Measurements from ENCODE around the gene TMEM89. TPM values are rescaled to one million over a fixed set of nuclear protein-coding genes. Genes with fewer than 3 reads are reported as not detected.

TMEM89 gene
- total and polyA plus RNA-seq, 7 donors: not detected

DNA sequence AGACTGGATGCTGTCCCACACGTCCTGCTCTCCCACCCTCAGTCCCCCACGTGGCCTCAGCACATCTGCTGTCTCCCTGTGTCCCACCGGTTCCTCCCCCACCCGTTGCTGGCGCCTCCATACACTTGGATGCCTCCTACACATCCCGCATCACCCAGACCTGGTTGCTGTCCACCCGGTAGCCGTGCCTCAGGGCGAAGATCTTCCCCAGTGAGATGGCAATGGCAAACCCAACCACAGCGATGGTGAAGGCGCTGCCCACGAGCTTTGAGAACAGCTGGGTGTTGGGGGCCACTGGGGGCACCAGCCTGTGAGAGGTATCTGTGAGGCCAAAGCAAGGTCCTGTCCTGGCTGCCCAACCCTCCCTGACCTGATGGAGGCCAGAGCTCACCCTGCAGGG is 9.3 kb upstream of the TMEM89 start:
- intact Hi-C loops (cut with DNase I): no loop called here
- 82 to 88% (median 84%) methylated on average over 12 of the region's 12 CpGs for WGBS, 3 donors
- peak in 1 of 2 donors; percentile 39 for DNase-seq
- TF ChIP-seq, protein P1, sequence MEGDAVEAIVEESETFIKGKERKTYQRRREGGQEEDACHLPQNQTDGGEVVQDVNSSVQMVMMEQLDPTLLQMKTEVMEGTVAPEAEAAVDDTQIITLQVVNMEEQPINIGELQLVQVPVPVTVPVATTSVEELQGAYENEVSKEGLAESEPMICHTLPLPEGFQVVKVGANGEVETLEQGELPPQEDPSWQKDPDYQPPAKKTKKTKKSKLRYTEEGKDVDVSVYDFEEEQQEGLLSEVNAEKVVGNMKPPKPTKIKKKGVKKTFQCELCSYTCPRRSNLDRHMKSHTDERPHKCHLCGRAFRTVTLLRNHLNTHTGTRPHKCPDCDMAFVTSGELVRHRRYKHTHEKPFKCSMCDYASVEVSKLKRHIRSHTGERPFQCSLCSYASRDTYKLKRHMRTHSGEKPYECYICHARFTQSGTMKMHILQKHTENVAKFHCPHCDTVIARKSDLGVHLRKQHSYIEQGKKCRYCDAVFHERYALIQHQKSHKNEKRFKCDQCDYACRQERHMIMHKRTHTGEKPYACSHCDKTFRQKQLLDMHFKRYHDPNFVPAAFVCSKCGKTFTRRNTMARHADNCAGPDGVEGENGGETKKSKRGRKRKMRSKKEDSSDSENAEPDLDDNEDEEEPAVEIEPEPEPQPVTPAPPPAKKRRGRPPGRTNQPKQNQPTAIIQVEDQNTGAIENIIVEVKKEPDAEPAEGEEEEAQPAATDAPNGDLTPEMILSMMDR (IDR thresholded peaks at IDR 0.05): no peak
- Histone ChIP-seq H3K4me1 (peaks cover 8% of the 10 kb centered on the region), H3K27ac (no peak overlapping the region), H3K4me3 (no peak overlapping the region), H3K36me3 (ENCODE audit: insufficient read depth in 1 of 2, low read depth in 1 of 2) (peaks cover 2 to 52% of the 10 kb centered on the region in 2 donors), H3K9me3 (no peaks in the 10 kb centered on the region), H3K27me3 (ENCODE audit: insufficient read depth in 3 of 3, low read length in 2 of 3) (no peaks in the 10 kb centered on the region)
- no peak for ATAC-seq

DNA sequence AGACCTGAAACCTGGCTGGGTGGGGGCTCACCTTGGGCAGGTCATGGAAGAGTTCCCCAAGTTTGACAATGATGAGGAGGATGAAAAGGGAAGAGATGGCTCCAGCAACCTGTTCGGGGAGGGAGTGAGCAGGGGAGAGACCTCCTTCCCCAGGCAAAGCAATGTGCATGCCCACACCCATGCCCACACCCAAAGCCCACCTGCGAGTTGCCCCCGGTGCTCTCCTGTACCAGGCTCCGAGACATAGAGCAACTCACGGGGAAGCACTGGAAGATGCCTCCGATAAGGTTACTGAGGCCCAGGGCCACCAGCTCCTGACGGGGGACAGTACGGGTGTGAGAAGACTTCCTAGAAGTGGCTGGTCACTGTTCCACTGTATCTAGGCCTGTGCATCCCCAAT is 8.8 kb upstream of the TMEM89 start:
- WGBS, 3 donors: 88 to 99% (median 95%) methylated on average over 6 to 8 of the region's 8 CpGs

DNA sequence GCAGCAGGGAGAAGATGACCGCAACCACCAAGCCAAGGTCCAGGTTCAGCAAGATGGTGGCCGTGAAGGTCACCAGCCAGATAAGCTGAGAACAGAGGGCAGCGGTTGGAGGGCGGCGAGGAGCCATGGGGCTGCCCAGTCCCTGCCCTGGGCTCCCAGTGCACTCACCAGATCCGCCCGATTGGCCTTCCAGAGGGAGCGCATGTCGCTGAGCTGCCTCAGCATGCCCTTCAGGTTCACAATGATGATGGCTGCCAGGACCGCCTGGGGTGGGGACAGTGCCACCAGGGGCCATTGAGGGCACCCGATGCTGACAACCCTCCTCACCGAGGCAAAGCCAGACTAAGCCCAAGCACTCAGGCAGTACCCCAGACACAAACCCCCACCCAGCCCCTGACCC is 8.3 kb upstream of the TMEM89 start:
- 94 to 98% (median 96%) methylated on average over 11 to 12 of the region's 12 CpGs for WGBS, 3 donors
- Histone ChIP-seq H3K36me3 (ENCODE audit: insufficient read depth in 1 of 2, low read depth in 1 of 2) (peaks cover 2 to 61% of the 10 kb centered on the region in 2 donors), H3K27me3 (ENCODE audit: insufficient read depth in 3 of 3, low read length in 2 of 3) (no peaks in the 10 kb centered on the region), H3K27ac (no peak overlapping the region), H3K4me3 (no peak overlapping the region), H3K9me3 (no peaks in the 10 kb centered on the region), H3K4me1 (peaks cover 8% of the 10 kb centered on the region)
- no peak for DNase-seq
- no peak for ATAC-seq
- TF ChIP-seq, protein P1 (IDR thresholded peaks at IDR 0.05): no peak
- intact Hi-C loops (cut with DNase I): no loop called here

More for the DNA sequence above, 8.8 kb upstream of the TMEM89 start:
- Histone ChIP-seq H3K27me3 (ENCODE audit: insufficient read depth in 3 of 3, low read length in 2 of 3) (no peaks in the 10 kb centered on the region), H3K27ac (no peak overlapping the region), H3K4me3 (no peak overlapping the region), H3K36me3 (ENCODE audit: insufficient read depth in 1 of 2, low read depth in 1 of 2) (peaks cover 2 to 56% of the 10 kb centered on the region in 2 donors), H3K4me1 (peaks cover 8% of the 10 kb centered on the region), H3K9me3 (no peaks in the 10 kb centered on the region)
- ATAC-seq (no peak), DNase-seq (peak in 1 of 2 donors; percentile 30)
- intact Hi-C loops (cut with DNase I): no loop called here
- TF ChIP-seq, protein P1 (IDR thresholded peaks at IDR 0.05): no peak

DNA sequence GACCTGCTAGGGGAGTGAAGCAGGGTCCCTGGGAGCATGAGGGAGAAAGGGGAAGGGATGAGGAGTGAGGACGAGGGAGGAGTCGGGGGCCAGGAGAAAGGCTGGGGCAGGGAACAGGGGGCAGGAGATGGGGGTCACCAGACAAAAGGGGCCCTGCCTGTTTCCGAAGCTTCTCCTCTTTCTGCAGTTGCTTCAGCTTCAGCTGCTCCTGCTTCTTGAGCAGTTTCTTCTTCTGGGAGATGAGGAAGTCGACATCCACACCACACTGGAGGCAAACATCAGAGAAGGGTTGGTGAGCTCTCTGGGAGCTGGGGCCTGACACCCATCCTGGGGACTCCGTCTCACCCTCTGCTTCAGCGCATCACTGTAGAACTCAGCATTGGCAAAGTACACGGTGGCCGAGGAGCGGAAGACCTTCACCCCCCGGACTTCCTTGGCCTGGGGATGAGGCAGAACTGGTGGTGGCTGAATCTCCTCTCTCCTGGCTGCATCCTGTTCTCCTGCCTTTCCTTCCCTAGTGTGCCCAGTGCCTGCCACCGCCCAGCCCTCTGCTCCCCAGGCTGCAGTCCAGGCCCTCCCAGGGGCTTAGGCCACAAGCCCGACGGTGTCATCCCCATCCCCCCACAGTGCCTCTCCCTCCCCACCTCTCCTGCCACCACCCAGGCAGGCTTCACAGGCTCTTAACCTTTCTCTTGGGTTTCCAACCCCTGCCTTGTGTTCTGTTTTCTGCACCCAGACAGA is 6.9 kb upstream of the TMEM89 start:
- no peaks in the 10 kb centered on the region for H3K4me1 ChIP-seq
- H3K27me3 ChIP-seq (ENCODE audit: insufficient read depth in 3 of 3, low read length in 2 of 3): no peaks in the 10 kb centered on the region
- no peak overlapping the region for H3K4me3 ChIP-seq
- no peaks in the 10 kb centered on the region for H3K9me3 ChIP-seq
- no peak for DNase-seq
- ATAC-seq: no peak
- intact Hi-C loops (cut with DNase I): no loop called here
- WGBS, 3 donors: 78 to 87% (median 80%) methylated on average over 13 of the region's 13 CpGs
- no peak overlapping the region for H3K27ac ChIP-seq
- peaks cover 2 to 63% of the 10 kb centered on the region in 2 donors for H3K36me3 ChIP-seq (ENCODE audit: insufficient read depth in 1 of 2, low read depth in 1 of 2)
- TF ChIP-seq, protein P1 (IDR thresholded peaks at IDR 0.05): no peak

Measured in psoas muscle (tissue), 8 donors.